Activated T-cell treated with anti-CD3 and anti-CD28 coated beads, Interleukin-2, amount 50 U/mL, for 72 hours (primary cell): ENCODE results near the gene MPRIP. TPM values are rescaled to one million over a fixed set of nuclear protein-coding genes. Genes with fewer than 3 reads are reported as not detected.

Source experiments
- ATAC-seq, 2 donors: fragments of 150-1000 bp; cut with Tn5 transposase; replicated peaks in 1 of 2; 2 replicates each; pipeline ENCODE4 v1.10.0; 2021; ENCODE audit warnings: moderate library complexity in 2 of 2, mild to moderate bottlenecking in 1 of 2
- DNase-seq, 2 donors: peaks; one replicate each; pipeline ENCODE4 v3.0.0; 2021 to 2022; ENCODE audit warnings: mixed read lengths in 1 of 2
- H3K27ac Mint-ChIP-seq: one replicate; pipeline ENCODE4 v1.8.0; 2022; ENCODE audit warnings: mild to moderate bottlenecking, moderate library complexity, mixed read lengths
- H3K27me3 Mint-ChIP-seq: one replicate; pipeline ENCODE4 v1.8.0; 2022; ENCODE audit warnings: low read depth, mixed read lengths
- H3K36me3 Mint-ChIP-seq, 2 donors: one replicate each; pipeline ENCODE4 v1.8.0; 2022; ENCODE audit warnings: mixed read lengths in 2 of 2, mild to moderate bottlenecking in 1 of 2; ENCODE audit not compliant: insufficient read depth in 2 of 2
- H3K4me1 Mint-ChIP-seq: one replicate; pipeline ENCODE4 v1.8.0; 2022; ENCODE audit warnings: low read depth, mixed read lengths
- H3K4me3 Mint-ChIP-seq, 2 donors: one replicate each; pipeline ENCODE4 v1.8.0; 2022; ENCODE audit warnings: mild to moderate bottlenecking in 2 of 2, mixed read lengths in 2 of 2, moderate library complexity in 2 of 2
- H3K9me3 Mint-ChIP-seq, 2 donors: one replicate each; pipeline ENCODE4 v1.8.0; 2022; ENCODE audit warnings: mixed read lengths in 2 of 2
- total RNA-seq, 2 donors: library from RNA; stranded (reverse); gene quantifications; one replicate each; pipeline ENCODE4 v1.2.3, GENCODE V29; 2022

MPRIP gene
- total RNA-seq, 2 donors from 2014 or later = 110 to 128 TPM

DNA sequence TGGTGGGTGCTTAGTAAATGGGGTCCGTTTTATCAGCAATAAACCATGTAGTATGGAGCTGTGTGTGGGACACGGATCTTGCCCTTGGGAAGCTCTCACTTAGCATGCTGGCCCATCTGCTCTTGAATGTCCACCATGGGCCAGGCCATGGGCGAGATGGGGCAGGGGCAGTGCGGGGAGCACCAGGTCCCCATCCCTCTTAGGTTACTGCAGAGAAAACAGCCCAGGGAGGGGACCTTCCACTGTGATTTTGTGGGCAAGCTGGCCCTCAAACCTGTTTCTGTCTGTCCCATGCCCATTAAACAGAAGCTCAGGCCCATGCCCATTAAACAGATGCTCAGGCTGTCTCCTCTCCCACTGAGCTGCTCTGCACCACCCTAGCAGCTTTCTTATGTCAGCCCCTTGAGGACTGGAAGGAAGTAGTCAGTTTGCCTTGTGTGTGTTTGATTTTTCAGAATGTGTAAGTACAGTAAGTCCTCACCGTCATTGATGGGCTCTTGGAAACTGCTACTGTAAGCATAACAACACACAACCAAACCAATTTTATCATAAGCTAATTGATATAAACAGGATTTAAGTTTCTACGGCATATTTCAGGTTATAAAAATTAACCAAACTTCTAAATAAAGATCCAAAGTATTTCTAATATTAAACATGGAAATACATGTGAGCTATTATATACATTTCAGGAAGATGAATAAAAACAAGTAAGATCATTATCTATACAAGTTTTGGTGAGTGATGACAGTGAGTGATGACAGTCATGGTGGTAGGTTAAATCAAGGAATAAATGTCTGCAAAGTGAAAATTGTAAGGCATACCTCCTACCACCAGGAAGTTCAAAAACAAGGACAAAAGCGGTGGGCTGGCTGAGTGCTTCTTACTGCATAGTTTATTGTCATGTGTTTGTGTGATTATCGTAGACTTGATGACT lies 11.5 kb downstream of the MPRIP start:
- peak overlapping the region; percentile 64 for H3K27ac Mint-ChIP-seq
- H3K4me3 Mint-ChIP-seq = peak overlapping the region in 1 of 2 donors; percentile 2
- no peaks in the 10 kb centered on the region for H3K9me3 Mint-ChIP-seq
- no peaks in the 10 kb centered on the region for H3K27me3 Mint-ChIP-seq
- peaks cover 40% of the 10 kb centered on the region for H3K4me1 Mint-ChIP-seq
- no peaks in the 10 kb centered on the region for H3K36me3 Mint-ChIP-seq
- DNase-seq (no peak), ATAC-seq (peak in 1 of 2 donors; percentile 73)

DNA sequence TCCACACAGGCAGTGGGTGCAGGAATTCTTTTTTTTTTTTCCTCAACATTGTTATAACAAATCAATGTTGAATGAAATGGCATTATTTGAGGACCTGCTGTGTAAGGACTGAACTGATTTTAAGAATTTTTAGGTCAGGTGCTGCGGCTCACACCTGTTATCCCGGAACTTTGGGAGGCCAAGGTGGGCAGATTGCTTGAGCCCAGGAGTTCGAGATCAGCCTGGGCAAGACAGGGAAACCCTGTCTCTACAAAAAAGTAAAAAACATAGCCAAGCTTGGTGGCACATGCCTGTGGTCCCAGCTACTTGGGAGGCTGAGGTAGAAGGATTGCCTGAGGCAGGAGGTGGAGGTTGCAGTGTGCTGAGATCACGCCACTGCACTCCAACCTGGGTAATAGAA lies 12.4 kb downstream of the MPRIP start:
- H3K27ac Mint-ChIP-seq = no peak overlapping the region
- no peak for DNase-seq
- ATAC-seq = no peak
- H3K27me3 Mint-ChIP-seq = no peaks in the 10 kb centered on the region
- no peak overlapping the region for H3K4me3 Mint-ChIP-seq
- H3K9me3 Mint-ChIP-seq = no peaks in the 10 kb centered on the region
- H3K36me3 Mint-ChIP-seq = no peaks in the 10 kb centered on the region
- peaks cover 38% of the 10 kb centered on the region for H3K4me1 Mint-ChIP-seq

DNA sequence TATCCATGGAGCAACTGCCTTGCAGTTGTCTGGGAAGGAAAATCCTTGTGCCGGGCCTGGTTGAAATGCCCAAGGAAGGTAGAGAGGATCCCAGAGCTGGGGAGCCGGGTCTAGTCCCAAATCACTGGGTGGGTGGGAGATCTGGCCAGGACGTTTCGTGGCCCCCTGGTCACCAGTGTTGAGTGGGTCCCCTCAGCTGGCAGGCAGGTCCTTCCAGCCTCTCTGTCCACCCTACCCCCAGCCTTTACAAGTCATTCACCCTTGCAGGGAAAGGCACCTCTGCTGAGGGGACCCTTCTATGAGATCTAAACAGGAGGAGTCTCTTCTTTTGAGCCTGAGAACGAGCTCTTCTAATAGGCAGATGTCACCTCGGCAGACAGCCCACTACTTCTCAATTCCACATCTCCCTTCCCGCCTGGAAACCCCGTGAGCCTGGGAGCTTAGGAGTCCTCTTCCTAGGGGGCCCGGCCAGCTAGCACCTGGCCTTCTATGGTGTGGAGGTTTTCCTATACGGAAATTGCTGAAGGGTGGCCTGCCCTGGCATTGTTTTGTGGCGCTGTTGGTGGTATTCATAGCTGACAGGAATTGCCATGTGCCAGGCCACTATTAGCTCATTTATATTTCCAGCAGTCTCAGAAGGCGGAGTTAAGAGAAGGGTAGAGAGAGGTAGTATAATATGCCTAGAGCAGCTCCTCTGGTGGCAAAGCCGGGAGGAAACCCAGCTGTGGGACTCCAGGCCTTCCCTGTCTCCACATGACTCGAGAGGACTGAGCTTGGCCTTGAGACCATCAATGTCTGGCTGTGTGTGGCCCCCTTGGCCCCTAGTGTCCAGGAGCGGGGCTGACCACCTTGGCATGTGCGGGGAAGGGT lies 13.3 kb downstream of the MPRIP start:
- Mint-ChIP-seq H3K27me3 (no peaks in the 10 kb centered on the region), H3K9me3 (no peaks in the 10 kb centered on the region), H3K36me3 (no peaks in the 10 kb centered on the region), H3K4me3 (no peak overlapping the region), H3K4me1 (peaks cover 35% of the 10 kb centered on the region), H3K27ac (no peak overlapping the region)
- no peak for DNase-seq
- ATAC-seq = no peak

DNA sequence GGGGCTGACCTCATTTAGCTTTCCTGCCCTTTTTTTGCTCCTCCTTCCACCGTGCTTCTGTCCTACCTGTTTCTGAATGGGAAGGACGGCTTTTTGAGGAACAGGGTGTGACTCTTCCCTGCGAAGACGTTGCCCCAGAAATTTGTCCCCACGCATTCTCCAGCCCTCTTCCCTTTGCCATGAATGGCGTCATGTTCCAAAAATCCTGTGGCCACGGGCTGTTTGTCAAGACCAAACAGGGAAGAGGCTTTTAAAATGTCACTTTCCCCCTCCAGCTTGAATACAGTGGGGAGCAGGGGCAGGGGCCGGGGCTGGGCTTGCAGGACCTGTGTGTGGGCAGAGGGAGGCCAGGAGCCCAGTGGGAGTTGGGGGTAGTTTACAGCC lies 13.9 kb downstream of the MPRIP start:
- DNase-seq (no peak), ATAC-seq (no peak)
- H3K9me3 Mint-ChIP-seq = no peaks in the 10 kb centered on the region
- H3K4me1 Mint-ChIP-seq = peaks cover 29% of the 10 kb centered on the region
- H3K27ac Mint-ChIP-seq = no peak overlapping the region
- no peak overlapping the region for H3K4me3 Mint-ChIP-seq
- no peaks in the 10 kb centered on the region for H3K36me3 Mint-ChIP-seq
- no peaks in the 10 kb centered on the region for H3K27me3 Mint-ChIP-seq

DNA sequence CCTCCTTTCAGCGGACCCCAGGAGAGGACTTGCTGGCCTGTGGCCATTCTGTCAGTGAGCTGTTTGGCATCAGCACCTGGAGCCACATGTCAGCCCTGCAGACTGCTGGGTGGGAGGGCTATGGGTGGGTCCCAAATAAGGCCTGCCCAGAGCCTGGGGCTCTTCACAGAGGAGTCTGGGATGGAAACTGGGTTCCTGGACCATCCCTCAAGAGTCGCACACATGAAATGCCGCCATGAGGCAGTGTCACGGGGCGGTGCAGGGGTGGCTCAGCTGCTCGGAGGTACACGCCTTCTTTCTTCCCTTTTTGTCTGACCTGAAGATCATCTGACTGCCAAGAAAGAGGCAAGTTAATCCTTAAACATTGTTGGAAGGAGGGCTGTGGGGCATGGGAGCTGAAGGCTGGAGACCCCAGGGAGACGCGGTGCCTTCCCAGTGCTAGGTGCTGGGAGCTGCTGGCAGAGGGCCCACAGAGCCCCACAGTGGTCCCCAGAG lies 14.8 kb downstream of the MPRIP start:
- H3K9me3 Mint-ChIP-seq = no peaks in the 10 kb centered on the region
- DNase-seq = no peak
- no peak overlapping the region for H3K4me3 Mint-ChIP-seq
- no peak overlapping the region for H3K27ac Mint-ChIP-seq
- H3K4me1 Mint-ChIP-seq = peaks cover 20% of the 10 kb centered on the region
- no peak for ATAC-seq
- H3K27me3 Mint-ChIP-seq = no peaks in the 10 kb centered on the region
- H3K36me3 Mint-ChIP-seq = no peaks in the 10 kb centered on the region

DNA sequence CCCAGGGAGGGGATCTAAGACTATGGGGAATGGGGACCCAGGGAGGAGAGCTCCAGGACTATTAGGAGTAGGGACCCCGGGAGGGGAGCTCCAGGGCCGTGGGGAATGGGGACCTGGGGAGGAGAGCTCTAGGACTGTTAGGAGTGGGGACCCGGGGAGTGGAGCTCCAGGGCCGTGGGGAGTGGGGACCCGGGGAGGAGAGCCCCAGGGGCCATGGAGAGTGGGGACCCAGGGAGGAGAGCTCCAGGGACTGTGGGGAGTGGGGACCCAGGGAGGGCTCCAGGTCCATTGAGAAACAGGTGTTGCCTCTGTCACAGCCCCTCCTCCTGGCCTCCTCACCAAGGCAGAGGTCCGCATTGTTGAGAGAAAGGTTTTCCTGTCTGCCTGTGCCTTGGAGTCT lies 16.0 kb downstream of the MPRIP start:
- no peaks in the 10 kb centered on the region for H3K36me3 Mint-ChIP-seq
- no peak for ATAC-seq
- peaks cover 21% of the 10 kb centered on the region for H3K4me1 Mint-ChIP-seq
- no peak overlapping the region for H3K4me3 Mint-ChIP-seq
- no peaks in the 10 kb centered on the region for H3K9me3 Mint-ChIP-seq
- DNase-seq = no peak
- no peak overlapping the region for H3K27ac Mint-ChIP-seq
- H3K27me3 Mint-ChIP-seq = no peaks in the 10 kb centered on the region

DNA sequence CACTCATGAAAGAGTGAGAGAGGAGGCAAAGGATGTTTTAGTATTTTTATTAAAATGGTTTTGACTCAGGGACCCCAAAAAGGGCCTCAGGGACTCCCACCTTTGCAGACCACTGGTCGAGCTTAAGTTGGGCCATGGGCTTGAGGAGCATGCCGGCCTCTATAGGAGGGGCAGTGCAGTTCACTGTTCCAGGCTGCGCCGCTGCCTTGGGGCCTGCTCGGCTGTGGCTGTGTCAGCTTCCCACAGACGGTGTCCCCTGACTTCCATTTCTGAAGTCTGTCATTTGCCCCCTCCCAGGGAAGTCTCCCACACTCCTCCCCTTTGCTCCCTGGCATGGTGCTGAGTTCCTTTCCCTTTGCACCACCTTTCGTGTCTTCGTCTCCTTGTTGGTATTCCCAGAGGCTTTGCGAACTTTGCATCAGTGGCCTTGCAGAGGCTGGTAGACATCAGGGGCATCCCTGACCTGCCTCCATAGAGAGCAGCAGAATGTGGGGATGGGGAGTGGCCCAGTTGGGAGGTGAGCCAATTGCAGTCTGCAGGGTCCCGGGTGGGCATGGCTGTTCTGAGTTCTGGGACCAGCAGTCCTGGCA lies 17.1 kb downstream of the MPRIP start:
- Mint-ChIP-seq H3K9me3 (no peaks in the 10 kb centered on the region), H3K4me1 (peaks cover 18% of the 10 kb centered on the region), H3K4me3 (no peak overlapping the region), H3K27me3 (no peaks in the 10 kb centered on the region), H3K36me3 (no peaks in the 10 kb centered on the region), H3K27ac (no peak overlapping the region)
- DNase-seq (no peak), ATAC-seq (no peak)

DNA sequence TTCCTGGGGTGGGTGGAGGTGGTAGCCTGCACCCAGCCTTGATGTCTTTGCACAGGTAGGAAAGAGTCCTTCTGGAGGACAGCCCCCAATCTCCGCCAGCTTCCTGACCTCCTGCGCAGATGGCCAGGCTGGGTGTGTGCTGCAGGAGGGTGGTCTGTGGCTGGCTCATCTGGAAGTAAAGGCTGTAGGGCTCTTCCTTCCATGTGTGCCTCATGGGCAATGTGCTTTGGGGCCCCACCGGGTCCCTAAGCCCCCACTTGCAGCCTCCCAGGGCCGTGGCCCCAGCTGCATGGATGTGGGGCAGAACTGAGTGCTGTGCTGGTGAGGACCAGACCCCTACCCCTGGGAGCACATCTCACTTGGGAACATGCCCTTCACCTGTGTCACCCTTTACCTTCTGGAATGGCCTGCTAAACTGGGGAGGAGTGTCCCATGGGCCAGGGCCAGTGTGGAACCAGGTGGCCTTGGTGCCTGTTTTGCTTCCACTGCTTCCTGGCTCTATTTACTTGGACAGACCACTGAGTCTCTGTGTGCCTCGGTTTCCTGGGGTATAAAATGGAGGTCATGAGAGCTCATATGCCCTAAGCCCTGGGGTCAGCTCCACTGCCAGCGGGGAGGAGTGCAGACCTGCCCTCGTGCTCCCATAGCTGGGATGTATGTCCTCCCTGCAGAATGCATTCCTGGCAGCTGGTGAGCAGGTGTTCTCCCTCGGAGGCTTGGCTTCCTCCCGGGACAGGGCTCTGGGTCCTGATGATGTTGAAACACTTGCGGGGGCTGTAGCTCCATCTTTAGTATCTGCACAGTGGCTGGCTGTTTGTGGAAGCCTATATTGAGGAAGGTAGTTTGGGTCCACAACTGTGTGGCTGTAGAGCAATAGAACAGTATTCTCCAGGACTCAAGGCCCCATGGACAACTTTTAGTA lies 18.0 kb downstream of the MPRIP start:
- Mint-ChIP-seq H3K4me1 (peaks cover 18% of the 10 kb centered on the region), H3K4me3 (no peak overlapping the region), H3K36me3 (no peaks in the 10 kb centered on the region), H3K27ac (no peak overlapping the region), H3K27me3 (no peaks in the 10 kb centered on the region), H3K9me3 (no peaks in the 10 kb centered on the region)
- ATAC-seq (no peak), DNase-seq (no peak)

DNA sequence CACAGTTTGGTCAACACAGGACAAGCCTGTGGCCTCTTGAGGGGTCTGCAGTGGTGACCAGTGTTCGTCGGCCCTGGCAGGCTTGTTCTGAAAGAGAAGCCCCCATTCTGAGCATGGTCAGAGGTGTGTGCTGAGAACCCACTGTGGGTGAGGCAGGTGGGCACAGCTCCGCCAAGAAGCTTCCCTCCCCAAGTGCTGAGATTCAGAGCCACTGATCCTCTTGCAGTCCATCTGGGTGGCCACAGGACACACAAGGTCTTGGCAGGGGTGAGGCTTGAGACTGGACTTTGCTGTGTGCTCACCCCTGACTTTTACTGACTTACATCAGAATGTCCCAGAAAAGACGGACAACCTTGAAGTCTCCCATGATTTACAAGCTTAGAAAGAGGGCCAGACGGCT lies 18.7 kb downstream of the MPRIP start:
- no peaks in the 10 kb centered on the region for H3K27me3 Mint-ChIP-seq
- H3K27ac Mint-ChIP-seq = no peak overlapping the region
- ATAC-seq (no peak), DNase-seq (no peak)
- H3K4me1 Mint-ChIP-seq = peaks cover 21% of the 10 kb centered on the region
- no peaks in the 10 kb centered on the region for H3K9me3 Mint-ChIP-seq
- H3K36me3 Mint-ChIP-seq = no peaks in the 10 kb centered on the region
- no peak overlapping the region for H3K4me3 Mint-ChIP-seq

DNA sequence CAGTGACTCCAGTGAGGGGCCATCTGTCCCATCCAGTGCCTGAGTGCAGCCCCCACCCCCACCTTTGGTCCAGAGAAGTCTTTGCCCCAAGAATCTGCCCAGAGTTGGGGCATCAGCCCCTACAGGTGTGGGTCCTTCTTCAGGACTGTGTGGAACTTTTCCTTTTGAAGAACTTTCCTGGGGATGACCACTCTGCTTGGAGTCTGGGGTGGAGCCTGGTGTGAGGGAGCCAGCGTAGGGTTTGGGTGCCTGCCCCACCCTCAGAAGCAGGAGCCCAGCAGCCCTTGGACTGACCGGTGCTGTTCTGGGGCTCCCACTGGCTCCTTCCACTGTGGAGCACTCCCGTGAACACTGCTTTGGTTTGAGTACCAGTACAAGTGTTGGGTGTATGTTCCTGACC lies 19.3 kb downstream of the MPRIP start:
- ATAC-seq (no peak), DNase-seq (no peak)
- Mint-ChIP-seq H3K27me3 (no peaks in the 10 kb centered on the region), H3K4me1 (peaks cover 24% of the 10 kb centered on the region), H3K27ac (no peak overlapping the region), H3K36me3 (no peaks in the 10 kb centered on the region), H3K4me3 (no peak overlapping the region), H3K9me3 (no peaks in the 10 kb centered on the region)

DNA sequence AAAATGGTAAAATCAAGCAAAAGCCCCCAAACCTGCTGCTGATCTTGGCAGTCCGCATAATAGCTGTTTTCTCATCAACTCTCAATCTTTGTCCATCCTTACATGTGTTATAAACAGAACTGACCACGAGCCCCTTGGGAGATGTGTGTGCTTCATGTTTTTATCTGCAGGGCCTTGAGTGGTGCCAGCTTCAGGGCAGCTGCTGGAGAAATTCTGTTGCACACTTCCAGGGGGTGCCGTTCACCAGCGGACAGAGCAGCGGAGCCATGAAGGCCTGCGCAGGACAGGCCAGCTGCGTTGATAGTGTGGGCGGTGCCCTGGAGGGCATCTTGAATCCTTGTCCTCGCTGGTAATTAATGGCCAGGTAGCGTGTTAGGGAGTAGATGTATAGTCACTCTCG lies 20.1 kb downstream of the MPRIP start:
- no peak overlapping the region for H3K27ac Mint-ChIP-seq
- H3K36me3 Mint-ChIP-seq = no peaks in the 10 kb centered on the region

DNA sequence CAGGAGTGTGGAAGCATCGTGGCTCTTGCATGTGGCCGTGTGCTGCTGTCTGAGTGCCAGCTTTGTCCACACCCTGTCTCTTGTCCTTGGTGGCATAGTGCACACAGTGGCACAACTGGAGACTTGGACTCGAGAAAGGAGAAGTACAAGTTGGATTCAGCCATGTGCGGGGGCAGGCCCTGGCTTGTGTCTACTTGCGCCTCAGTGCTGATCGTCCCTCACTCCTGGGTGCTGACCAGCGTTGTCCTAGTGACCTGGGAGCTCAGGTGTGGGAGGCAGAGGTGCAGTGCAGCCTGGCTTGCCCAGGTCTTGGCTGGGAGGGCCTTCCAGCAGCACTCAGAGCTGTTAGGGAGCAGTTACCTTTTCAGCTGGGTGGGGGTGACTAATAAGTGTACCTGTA lies 20.6 kb downstream of the MPRIP start:
- Mint-ChIP-seq H3K36me3 (no peaks in the 10 kb centered on the region), H3K4me3 (no peak overlapping the region), H3K4me1 (peaks cover 30% of the 10 kb centered on the region), H3K27ac (no peak overlapping the region), H3K27me3 (no peaks in the 10 kb centered on the region), H3K9me3 (no peaks in the 10 kb centered on the region)
- no peak for DNase-seq
- ATAC-seq = no peak

More for the DNA sequence above, 20.1 kb downstream of the MPRIP start:
- DNase-seq (no peak), ATAC-seq (no peak)
- Mint-ChIP-seq H3K4me3 (no peak overlapping the region), H3K9me3 (no peaks in the 10 kb centered on the region), H3K27me3 (no peaks in the 10 kb centered on the region), H3K4me1 (peaks cover 29% of the 10 kb centered on the region)
